ENCODE results near the gene FUT4. TPM values are rescaled to one million over a fixed set of nuclear protein-coding genes. Genes with fewer than 3 reads are reported as not detected.
A peak's percentile ranks its signal among the peaks of the same experiment; 100 is the strongest.
"Not testable (repeated sequence)": the region's sequence is repeated elsewhere in the genome, so short reads cannot be mapped to it uniquely, and the experiment has no call there.

Gene FUT4
- total and polyA plus RNA-seq, 10 of the 15 experiments (the other 5 are each of a cell fraction or from before 2014, with no cell fraction given), result 0.68 to 9.1 (median 2.3) TPM

DNA sequence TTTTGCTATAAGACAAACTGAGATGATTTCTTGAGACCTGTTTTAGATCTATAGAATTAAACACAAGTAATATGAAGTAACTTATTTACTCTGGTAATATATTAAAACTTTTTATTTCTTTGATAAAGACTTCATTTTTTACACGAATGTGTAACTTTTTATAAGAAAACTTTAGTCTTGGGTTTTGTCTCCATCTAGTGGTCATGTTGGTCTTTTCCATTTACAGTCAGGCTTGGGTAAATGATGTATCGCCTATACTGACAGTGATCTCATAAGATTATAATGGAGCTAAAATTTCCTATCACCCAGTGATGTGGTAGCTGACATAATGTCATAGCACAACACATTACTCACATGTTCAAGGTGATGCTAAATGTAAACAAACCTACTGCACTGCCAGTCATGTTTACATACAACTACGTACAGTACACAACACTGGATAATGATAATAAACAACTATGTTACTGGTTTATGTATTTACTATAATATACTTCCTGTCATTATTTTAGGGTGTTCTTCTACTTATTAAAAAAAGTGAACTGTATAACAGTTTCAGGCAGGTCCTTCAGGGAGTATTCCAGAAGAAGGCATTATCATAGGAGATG, 38.9 kb upstream of the FUT4 start (continued):
- no peak for TF ChIP-seq SKIL (IDR thresholded peaks at IDR 0.05; ENCODE audit: low read depth, poor library complexity, severe bottlenecking)
- no peak for TF ChIP-seq MLLT1 (IDR thresholded peaks at IDR 0.05)
- no peak for TF ChIP-seq POLR2AphosphoS2 (IDR thresholded peaks at IDR 0.05; ENCODE audit: low read depth, low read length)
- TF ChIP-seq, protein P1, sequence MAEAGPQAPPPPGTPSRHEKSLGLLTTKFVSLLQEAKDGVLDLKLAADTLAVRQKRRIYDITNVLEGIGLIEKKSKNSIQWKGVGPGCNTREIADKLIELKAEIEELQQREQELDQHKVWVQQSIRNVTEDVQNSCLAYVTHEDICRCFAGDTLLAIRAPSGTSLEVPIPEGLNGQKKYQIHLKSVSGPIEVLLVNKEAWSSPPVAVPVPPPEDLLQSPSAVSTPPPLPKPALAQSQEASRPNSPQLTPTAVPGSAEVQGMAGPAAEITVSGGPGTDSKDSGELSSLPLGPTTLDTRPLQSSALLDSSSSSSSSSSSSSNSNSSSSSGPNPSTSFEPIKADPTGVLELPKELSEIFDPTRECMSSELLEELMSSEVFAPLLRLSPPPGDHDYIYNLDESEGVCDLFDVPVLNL (IDR thresholded peaks at IDR 0.05; ENCODE audit: low read depth, low read length), result no peak
- TF ChIP-seq MYC (IDR thresholded peaks at IDR 0.05; ENCODE audit: insufficient read depth, insufficient read length, insufficient replicate concordance, low read length, severe bottlenecking), result no peak
- no peak for TF ChIP-seq POU2F2 (IDR thresholded peaks at IDR 0.05; ENCODE audit: borderline replicate concordance, low read depth, low read length)
- 0 out of 2 replicates have a peak, but pooled peaks have one; percentile 29 for TF ChIP-seq CREB1 (IDR thresholded peaks at IDR 0.05; ENCODE audit: low read depth)
- TF ChIP-seq, protein P2, sequence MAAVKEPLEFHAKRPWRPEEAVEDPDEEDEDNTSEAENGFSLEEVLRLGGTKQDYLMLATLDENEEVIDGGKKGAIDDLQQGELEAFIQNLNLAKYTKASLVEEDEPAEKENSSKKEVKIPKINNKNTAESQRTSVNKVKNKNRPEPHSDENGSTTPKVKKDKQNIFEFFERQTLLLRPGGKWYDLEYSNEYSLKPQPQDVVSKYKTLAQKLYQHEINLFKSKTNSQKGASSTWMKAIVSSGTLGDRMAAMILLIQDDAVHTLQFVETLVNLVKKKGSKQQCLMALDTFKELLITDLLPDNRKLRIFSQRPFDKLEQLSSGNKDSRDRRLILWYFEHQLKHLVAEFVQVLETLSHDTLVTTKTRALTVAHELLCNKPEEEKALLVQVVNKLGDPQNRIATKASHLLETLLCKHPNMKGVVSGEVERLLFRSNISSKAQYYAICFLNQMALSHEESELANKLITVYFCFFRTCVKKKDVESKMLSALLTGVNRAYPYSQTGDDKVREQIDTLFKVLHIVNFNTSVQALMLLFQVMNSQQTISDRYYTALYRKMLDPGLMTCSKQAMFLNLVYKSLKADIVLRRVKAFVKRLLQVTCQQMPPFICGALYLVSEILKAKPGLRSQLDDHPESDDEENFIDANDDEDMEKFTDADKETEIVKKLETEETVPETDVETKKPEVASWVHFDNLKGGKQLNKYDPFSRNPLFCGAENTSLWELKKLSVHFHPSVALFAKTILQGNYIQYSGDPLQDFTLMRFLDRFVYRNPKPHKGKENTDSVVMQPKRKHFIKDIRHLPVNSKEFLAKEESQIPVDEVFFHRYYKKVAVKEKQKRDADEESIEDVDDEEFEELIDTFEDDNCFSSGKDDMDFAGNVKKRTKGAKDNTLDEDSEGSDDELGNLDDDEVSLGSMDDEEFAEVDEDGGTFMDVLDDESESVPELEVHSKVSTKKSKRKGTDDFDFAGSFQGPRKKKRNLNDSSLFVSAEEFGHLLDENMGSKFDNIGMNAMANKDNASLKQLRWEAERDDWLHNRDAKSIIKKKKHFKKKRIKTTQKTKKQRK (IDR thresholded peaks at IDR 0.05; ENCODE audit: low read depth, low read length), result no peak

GRCh38 chr11:94506513-94506912, 37.2 kb upstream of the FUT4 start:
- intact Hi-C loops (cut with micrococcal nuclease; ENCODE audit: unreplicated experiment); H2AFZ ChIP-seq (ENCODE audit: control insufficient read depth, low read depth, low read length); H3K9ac ChIP-seq (ENCODE audit: control insufficient read depth, insufficient read depth, low read length); H3K4me2 ChIP-seq (ENCODE audit: control insufficient read depth, insufficient read depth); DNase-seq (ENCODE audit: low read depth, low spot score); H3K4me1 ChIP-seq (ENCODE audit: control insufficient read depth, insufficient read depth, low read length); ATAC-seq; H3K36me3 ChIP-seq (ENCODE audit: control insufficient read depth in 2 of 2, insufficient read depth in 2 of 2, low read length in 1 of 2); POLR2A ChIA-PET; H3K79me2 ChIP-seq (ENCODE audit: control insufficient read depth, insufficient read depth, low read length); H3K27me3 ChIP-seq (replicated peaks in 1 of 2; ENCODE audit: control insufficient read depth in 2 of 2, insufficient read depth in 2 of 2, low read length in 1 of 2); H3K9me3 ChIP-seq (replicated peaks; ENCODE audit: control insufficient read depth, insufficient read depth, low read length); H3K4me3 ChIP-seq; H4K20me1 ChIP-seq (ENCODE audit: control insufficient read depth, insufficient read depth); H3K27ac ChIP-seq (ENCODE audit: control insufficient read depth, insufficient read depth); BruUV-seq (replicated peaks); FAIRE-seq: not testable (repeated sequence)
- ChIA-PET CTCF (interaction anchor here (1.2 to 4.7 kb wide), 9 partner anchors 12 to 611 kb away, joined by 3 to 32 read pairs (median 9); no protein-coding TSS in a partner anchor), RAD21 (ENCODE audit: unreplicated experiment) (interaction anchor here (0.6 to 1.4 kb wide), 3 partner anchors 89 to 611 kb away, joined by 3 to 8 read pairs (median 4); no protein-coding TSS in a partner anchor), SMC1A (ENCODE audit: uncharacterized antibody, unreplicated experiment) (interaction anchor here (1.2 to 2.2 kb wide), 5 partner anchors 9 to 611 kb away, joined by 3 to 8 read pairs (median 4); no protein-coding TSS in a partner anchor)
- in situ Hi-C loops (cut with MboI), result loop anchor here (10.0 kb wide), 1 partner anchor 612 kb away; no protein-coding TSS in a partner anchor
- 47% methylated on average over 5 of the region's 5 CpGs for WGBS (ENCODE audit: insufficient coverage, insufficient replicate concordance, low lambda C conversion rate, missing lambda C conversion rate)
